H9 (cell line): ENCODE results near the gene BPIFB1. TPM values are rescaled to one million over a fixed set of nuclear protein-coding genes. Genes with fewer than 3 reads are reported as not detected.

ENCODE experiments used
- DNase-seq: peaks from one replicate; pipeline ENCODE4 v3.0.0-alpha.2; 2017
- H2AFZ ChIP-seq: one replicate; pipeline ENCODE4 v1.6.1; 2013; ENCODE audit warnings: mild to moderate bottlenecking, low read length, control low read depth, moderate library complexity
- H2AK5ac ChIP-seq: 2 replicates; pipeline ENCODE4 v1.6.1; 2013; ENCODE audit warnings: low read length, control low read depth, mixed read lengths; ENCODE audit not compliant: insufficient read length
- H2BK120ac ChIP-seq: one replicate; pipeline ENCODE4 v1.6.1; 2013; ENCODE audit warnings: low read depth, mild to moderate bottlenecking, low read length, control low read depth, inconsistent platforms; ENCODE audit not compliant: poor library complexity, severe bottlenecking
- H2BK12ac ChIP-seq: 2 replicates; pipeline ENCODE4 v1.6.1; 2013; ENCODE audit warnings: low read length, control low read depth, mixed read lengths, low read depth; ENCODE audit not compliant: insufficient read length
- H2BK15ac ChIP-seq: 2 replicates; pipeline ENCODE4 v1.6.1; 2013; ENCODE audit warnings: low read depth, low read length, control low read depth
- H2BK20ac ChIP-seq: one replicate; pipeline ENCODE4 v1.6.1; 2013; ENCODE audit warnings: low read depth, mild to moderate bottlenecking, low read length, control low read depth, inconsistent platforms; ENCODE audit not compliant: poor library complexity, severe bottlenecking
- H2BK5ac ChIP-seq: 2 replicates; pipeline ENCODE4 v1.6.1; 2013; ENCODE audit warnings: low read length, control low read depth, mixed read lengths; ENCODE audit not compliant: insufficient read length
- H3K14ac ChIP-seq: 2 replicates; pipeline ENCODE4 v1.6.1; 2013; ENCODE audit warnings: low read length, control low read depth; ENCODE audit not compliant: insufficient read depth
- H3K18ac ChIP-seq: 2 replicates; pipeline ENCODE4 v1.6.1; 2013; ENCODE audit warnings: low read depth, mild to moderate bottlenecking, mixed read lengths, low read length, control low read depth; ENCODE audit not compliant: insufficient read length
- H3K23ac ChIP-seq: 2 replicates; pipeline ENCODE4 v1.6.1; 2013; ENCODE audit warnings: low read length, control low read depth, mixed read lengths, low read depth; ENCODE audit not compliant: insufficient read length
- H3K23me2 ChIP-seq: 2 replicates; pipeline ENCODE4 v1.6.1; 2013; ENCODE audit warnings: low read depth, mild to moderate bottlenecking, mixed read lengths, low read length, control low read depth; ENCODE audit not compliant: insufficient read length, poor library complexity, severe bottlenecking
- H3K27ac ChIP-seq: 2 replicates; pipeline ENCODE4 v1.5.1; 2013; ENCODE audit warnings: low read length, control low read depth, mixed read lengths, low read depth; ENCODE audit not compliant: insufficient read length
- H3K27me3 ChIP-seq: 2 replicates; pipeline ENCODE4 v1.6.1; 2013; ENCODE audit warnings: low read length, control low read depth, inconsistent platforms; ENCODE audit not compliant: insufficient read depth
- H3K4ac ChIP-seq: 2 replicates; pipeline ENCODE4 v1.6.1; 2013; ENCODE audit warnings: low read depth, mild to moderate bottlenecking, control low read depth, inconsistent platforms, low read length, moderate library complexity
- H3K4me1 ChIP-seq: 2 replicates; pipeline ENCODE4 v1.6.1; 2013; ENCODE audit warnings: low read length, control low read depth, inconsistent platforms; ENCODE audit not compliant: insufficient read depth
- H3K4me2 ChIP-seq: 2 replicates; pipeline ENCODE4 v1.6.1; 2013; ENCODE audit warnings: low read length, control low read depth, mixed read lengths; ENCODE audit not compliant: insufficient read length, insufficient read depth
- H3K56ac ChIP-seq: 2 replicates; pipeline ENCODE4 v1.6.1; 2013; ENCODE audit warnings: low read depth, mild to moderate bottlenecking, mixed read lengths, low read length, control low read depth; ENCODE audit not compliant: insufficient read length
- H3K79me1 ChIP-seq: 2 replicates; pipeline ENCODE4 v1.6.1; 2013; ENCODE audit warnings: low read depth, mild to moderate bottlenecking, moderate library complexity, low read length, control low read depth, inconsistent platforms; ENCODE audit not compliant: insufficient read depth, poor library complexity, severe bottlenecking
- H3K79me2 ChIP-seq: 2 replicates; pipeline ENCODE4 v1.6.1; 2013; ENCODE audit warnings: low read length, control low read depth, inconsistent platforms; ENCODE audit not compliant: insufficient read depth
- H3K9ac ChIP-seq: 2 replicates; pipeline ENCODE4 v1.6.1; 2013; ENCODE audit warnings: low read length, control low read depth, mixed read lengths; ENCODE audit not compliant: insufficient read length; ENCODE audit errors: extremely low read depth
- H3K9me3 ChIP-seq: one replicate; pipeline ENCODE4 v1.6.1; 2013; ENCODE audit warnings: low read depth, low read length, inconsistent platforms; ENCODE audit not compliant: control insufficient read depth
- H3T11ph ChIP-seq: one replicate; pipeline ENCODE4 v1.6.1; 2013; ENCODE audit warnings: mild to moderate bottlenecking, low read length, control low read depth, inconsistent platforms
- H4K20me1 ChIP-seq: one replicate; pipeline ENCODE4 v1.6.1; 2013; ENCODE audit not compliant: control insufficient read depth, insufficient read length, insufficient read depth
- H4K5ac ChIP-seq: 2 replicates; pipeline ENCODE4 v1.6.1; 2013; ENCODE audit warnings: low read depth, mild to moderate bottlenecking, mixed read lengths, low read length, control low read depth; ENCODE audit not compliant: insufficient read length
- H4K8ac ChIP-seq: replicated peaks from 2 replicates; pipeline ENCODE4 v1.6.1; 2013; ENCODE audit warnings: low read length, control low read depth, mixed read lengths, low read depth; ENCODE audit not compliant: insufficient read length
- H4K91ac ChIP-seq: 2 replicates; pipeline ENCODE4 v1.6.1; 2013; ENCODE audit warnings: low read depth, mild to moderate bottlenecking, moderate library complexity, mixed read lengths, low read length, control low read depth; ENCODE audit not compliant: insufficient read length
- H3K27ac Mint-ChIP-seq, 3 experiments: 2 replicates in 2 of 3; 3 replicates in 1 of 3; pipeline ENCODE4 v1.8.0; 2020 to 2021; ENCODE audit warnings: mixed read lengths in 3 of 3, mild to moderate bottlenecking in 1 of 3, moderate library complexity in 1 of 3
- H3K27me3 Mint-ChIP-seq: 2 replicates; pipeline ENCODE4 v1.8.0; 2021; ENCODE audit warnings: low read depth, mild to moderate bottlenecking, moderate library complexity, mixed read lengths
- H3K36me3 Mint-ChIP-seq, 3 experiments: 2 replicates in 2 of 3; 3 replicates in 1 of 3; pipeline ENCODE4 v1.8.0; 2020 to 2021; ENCODE audit warnings: low read depth in 3 of 3, mixed read lengths in 3 of 3; ENCODE audit not compliant: insufficient read depth in 1 of 3
- H3K4me1 Mint-ChIP-seq, 2 experiments: 2 replicates each; pipeline ENCODE4 v1.8.0; 2020; ENCODE audit warnings: mixed read lengths in 2 of 2
- H3K4me3 Mint-ChIP-seq, 2 experiments: 2 replicates in 1 of 2; 3 replicates in 1 of 2; pipeline ENCODE4 v1.8.0; 2020 to 2021; ENCODE audit warnings: mild to moderate bottlenecking in 2 of 2, mixed read lengths in 2 of 2, moderate library complexity in 1 of 2
- H3K9me3 Mint-ChIP-seq, 2 experiments: 2 replicates in 1 of 2; 3 replicates in 1 of 2; pipeline ENCODE4 v1.8.0; 2020; ENCODE audit warnings: mild to moderate bottlenecking in 2 of 2, mixed read lengths in 2 of 2, moderate library complexity in 1 of 2
- WGBS: extraction: QIAGEN DNeasy Blood & Tissue Kit; methylation state at CpG from one replicate; pipeline ENCODE4 v1.1.7; 2013; ENCODE audit warnings: missing lambda C conversion rate, low lambda C conversion rate, mixed read lengths; ENCODE audit not compliant: insufficient read length; ENCODE audit errors: extremely low coverage; 5-methylcytosine and 5-hydroxymethylcytosine counted together
- total RNA-seq: library from RNA; stranded (reverse); gene quantifications from 2 replicates; pipeline ENCODE4 v1.2.1, GENCODE V29; 2021
- TF ChIP-seq, protein P1 (sequence below): fragments of 200-600 bp; sonication (generic); conservative IDR thresholded peaks from 3 replicates; pipeline ENCODE4 v1.8.0; 2021; ENCODE audit warnings: antibody characterized with exemption, mild to moderate bottlenecking

BPIFB1 gene
- total RNA-seq, 1 experiment from 2014 or later = not detected

GRCh38 chr20:33276303-33277113, 6.5 kb upstream of the BPIFB1 start:
- H3K56ac ChIP-seq = no peak overlapping the region
- H2BK20ac ChIP-seq = no peak overlapping the region
- Mint-ChIP-seq H3K27me3 (peaks cover 15% of the 10 kb centered on the region), H3K36me3 (no peaks in the 10 kb centered on the region), H3K9me3 (no peaks in the 10 kb centered on the region), H3K4me3 (no peak overlapping the region), H3K27ac (no peak overlapping the region; a peak in 1 of 7 replicates), H3K4me1 (peaks cover 19 to 30% of the 10 kb centered on the region in 2 experiments)
- no peak overlapping the region for H4K91ac ChIP-seq
- no peak overlapping the region for H2BK5ac ChIP-seq
- H2BK15ac ChIP-seq = no peak overlapping the region
- H3T11ph ChIP-seq = no peak overlapping the region
- H3K9me3 ChIP-seq = no peaks in the 10 kb centered on the region
- H3K23ac ChIP-seq = no peak overlapping the region
- H3K27me3 ChIP-seq = no peaks in the 10 kb centered on the region
- H2AFZ ChIP-seq = no peak overlapping the region
- no peak overlapping the region for H2BK12ac ChIP-seq
- no CpG with 5 or more reads among the region's 12 CpGs for WGBS
- no peak overlapping the region for H3K27ac ChIP-seq
- H3K4me2 ChIP-seq = no peak overlapping the region
- no peaks in the 10 kb centered on the region for H3K79me1 ChIP-seq
- H4K20me1 ChIP-seq = peaks cover 2% of the 10 kb centered on the region
- no peak overlapping the region for H3K9ac ChIP-seq
- no peaks in the 10 kb centered on the region for H3K79me2 ChIP-seq
- H3K4ac ChIP-seq = no peak overlapping the region
- H3K18ac ChIP-seq = no peak overlapping the region
- no peak overlapping the region for H4K5ac ChIP-seq
- H2BK120ac ChIP-seq = no peak overlapping the region
- no peaks in the 10 kb centered on the region for H3K23me2 ChIP-seq
- no peak overlapping the region for H2AK5ac ChIP-seq
- TF ChIP-seq, protein P1, sequence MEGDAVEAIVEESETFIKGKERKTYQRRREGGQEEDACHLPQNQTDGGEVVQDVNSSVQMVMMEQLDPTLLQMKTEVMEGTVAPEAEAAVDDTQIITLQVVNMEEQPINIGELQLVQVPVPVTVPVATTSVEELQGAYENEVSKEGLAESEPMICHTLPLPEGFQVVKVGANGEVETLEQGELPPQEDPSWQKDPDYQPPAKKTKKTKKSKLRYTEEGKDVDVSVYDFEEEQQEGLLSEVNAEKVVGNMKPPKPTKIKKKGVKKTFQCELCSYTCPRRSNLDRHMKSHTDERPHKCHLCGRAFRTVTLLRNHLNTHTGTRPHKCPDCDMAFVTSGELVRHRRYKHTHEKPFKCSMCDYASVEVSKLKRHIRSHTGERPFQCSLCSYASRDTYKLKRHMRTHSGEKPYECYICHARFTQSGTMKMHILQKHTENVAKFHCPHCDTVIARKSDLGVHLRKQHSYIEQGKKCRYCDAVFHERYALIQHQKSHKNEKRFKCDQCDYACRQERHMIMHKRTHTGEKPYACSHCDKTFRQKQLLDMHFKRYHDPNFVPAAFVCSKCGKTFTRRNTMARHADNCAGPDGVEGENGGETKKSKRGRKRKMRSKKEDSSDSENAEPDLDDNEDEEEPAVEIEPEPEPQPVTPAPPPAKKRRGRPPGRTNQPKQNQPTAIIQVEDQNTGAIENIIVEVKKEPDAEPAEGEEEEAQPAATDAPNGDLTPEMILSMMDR = no peak
- H3K14ac ChIP-seq = no peak overlapping the region
- H4K8ac ChIP-seq = no peak overlapping the region
- DNase-seq = peak; percentile 41
- H3K4me1 ChIP-seq = no peaks in the 10 kb centered on the region; the same call in 1 of the 2 replicates
